SK-N-SH treated with all-trans-retinoic acid at 6 μM for 48 hours (cell line): ENCODE data around the gene JAKMIP1.

Experiments used
- ESRRG ChIP-seq: fragments of 250-450 bp; sonication (Bioruptor Pico); IDR thresholded peaks from 2 replicates; pipeline ENCODE4 v1.6.1; 2021; ENCODE audit warnings: mild to moderate bottlenecking
- PPARA ChIP-seq: fragments of 250-450 bp; sonication (Bioruptor Pico); IDR thresholded peaks from 2 replicates; pipeline ENCODE4 v1.5.0; 2020; ENCODE audit warnings: mild to moderate bottlenecking, borderline replicate concordance
- RARB ChIP-seq: fragments of 250-450 bp; sonication (Bioruptor Pico); IDR thresholded peaks from 2 replicates; pipeline ENCODE4 v1.8.0; 2021; ENCODE audit warnings: mild to moderate bottlenecking, moderate library complexity
- SNAI2 ChIP-seq: fragments of 250-450 bp; sonication (Bioruptor Pico); IDR thresholded peaks from 2 replicates; pipeline ENCODE4 v1.5.0; 2020; ENCODE audit warnings: mild to moderate bottlenecking, moderate library complexity
- TOX ChIP-seq: fragments of 250-450 bp; sonication (Bioruptor Pico); IDR thresholded peaks from 2 replicates; pipeline ENCODE4 v1.8.0; 2021; ENCODE audit warnings: mild to moderate bottlenecking, moderate library complexity, borderline replicate concordance
- ZFP3 ChIP-seq: fragments of 250-450 bp; sonication (Bioruptor Pico); IDR thresholded peaks from 2 replicates; pipeline ENCODE4 v1.5.0; 2020; ENCODE audit warnings: mild to moderate bottlenecking, moderate library complexity
- ZFP30 ChIP-seq: fragments of 450-650 bp; formaldehyde crosslinking; IDR thresholded peaks from 2 replicates; pipeline ENCODE4 v1.5.0; 2022; ENCODE audit warnings: mild to moderate bottlenecking, moderate library complexity
- ZNF565 ChIP-seq: fragments of 450-650 bp; formaldehyde crosslinking; conservative IDR thresholded peaks from 2 replicates; pipeline ENCODE4 v1.5.0; 2020; ENCODE audit warnings: low read depth, mild to moderate bottlenecking, moderate library complexity
- ZNF8 ChIP-seq: fragments of 450-650 bp; formaldehyde crosslinking; IDR thresholded peaks from 2 replicates; pipeline ENCODE4 v1.5.0; 2020; ENCODE audit warnings: mild to moderate bottlenecking, moderate library complexity
- TF ChIP-seq, protein P1 (sequence below): fragments of 250-450 bp; sonication (Bioruptor Pico); IDR thresholded peaks from 2 replicates; pipeline ENCODE4 v1.5.1; 2021; ENCODE audit warnings: mild to moderate bottlenecking, moderate library complexity

DNA sequence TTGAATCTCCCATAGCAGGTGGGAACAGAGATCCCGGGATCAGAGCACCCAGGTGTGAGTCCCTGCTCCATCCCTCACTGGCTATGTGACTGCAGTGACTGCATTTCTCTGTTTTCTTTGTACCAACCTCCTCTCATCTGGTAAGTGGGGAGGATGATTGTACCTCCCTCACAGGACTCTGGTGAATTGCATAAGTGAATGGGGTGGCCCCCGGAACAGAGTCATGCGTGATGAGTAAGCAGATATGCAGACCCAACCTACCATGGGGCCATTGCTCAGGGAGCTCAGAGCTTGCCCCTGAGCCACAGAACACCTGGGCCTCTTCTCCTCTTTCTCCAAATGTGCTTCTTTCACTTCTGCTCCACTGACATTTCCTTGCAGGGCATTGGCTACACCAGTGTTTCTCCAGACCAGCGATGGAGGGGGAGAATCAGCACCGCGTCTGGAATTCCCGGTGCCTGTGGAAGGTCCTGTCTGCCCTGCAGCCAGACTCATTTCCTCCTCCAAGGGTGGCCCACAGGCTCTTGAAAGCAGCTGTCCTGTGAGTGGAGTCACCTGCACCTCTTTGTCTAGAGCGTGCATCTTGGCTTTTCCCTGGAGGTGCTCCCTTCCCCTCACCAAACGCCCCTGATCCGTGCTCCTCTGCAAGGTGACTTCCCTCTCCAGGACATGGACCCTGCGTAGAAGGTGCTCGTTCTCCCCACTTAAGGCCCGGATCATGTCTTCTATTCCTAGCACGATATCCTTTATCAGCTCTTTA lies 212.1 kb downstream of the JAKMIP1 start:
- no peak for TF ChIP-seq ZNF565
- no peak for TF ChIP-seq ZFP30 (CRISPR knock-in tag)
- no peak for TF ChIP-seq ZNF8 (CRISPR knock-in tag)
- TF ChIP-seq TOX (CRISPR knock-in tag) = no peak
- TF ChIP-seq ESRRG (CRISPR knock-in tag) = no peak
- TF ChIP-seq, protein P1, sequence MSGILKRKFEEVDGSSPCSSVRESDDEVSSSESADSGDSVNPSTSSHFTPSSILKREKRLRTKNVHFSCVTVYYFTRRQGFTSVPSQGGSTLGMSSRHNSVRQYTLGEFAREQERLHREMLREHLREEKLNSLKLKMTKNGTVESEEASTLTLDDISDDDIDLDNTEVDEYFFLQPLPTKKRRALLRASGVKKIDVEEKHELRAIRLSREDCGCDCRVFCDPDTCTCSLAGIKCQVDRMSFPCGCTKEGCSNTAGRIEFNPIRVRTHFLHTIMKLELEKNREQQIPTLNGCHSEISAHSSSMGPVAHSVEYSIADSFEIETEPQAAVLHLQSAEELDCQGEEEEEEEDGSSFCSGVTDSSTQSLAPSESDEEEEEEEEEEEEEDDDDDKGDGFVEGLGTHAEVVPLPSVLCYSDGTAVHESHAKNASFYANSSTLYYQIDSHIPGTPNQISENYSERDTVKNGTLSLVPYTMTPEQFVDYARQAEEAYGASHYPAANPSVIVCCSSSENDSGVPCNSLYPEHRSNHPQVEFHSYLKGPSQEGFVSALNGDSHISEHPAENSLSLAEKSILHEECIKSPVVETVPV = no peak
- TF ChIP-seq RARB (CRISPR knock-in tag) = no peak
- TF ChIP-seq ZFP3 (CRISPR knock-in tag) = no peak
- TF ChIP-seq SNAI2 (CRISPR knock-in tag) = no peak
- no peak for TF ChIP-seq PPARA (CRISPR knock-in tag)
